Dendritic cell treated with granulocyte-macrophage colony-stimulating factor and Interleukin-4, amounts not matched to agents 40 ng/mL and 50 ng/mL, for 4 days (primary cell): ENCODE data around the gene DCLRE1A.
"Not testable (repeated sequence)": the region's sequence is repeated elsewhere in the genome, so short reads cannot be mapped to it uniquely, and the experiment has no call there.

ENCODE experiments used
- H3K27ac Mint-ChIP-seq: one replicate; pipeline ENCODE4 v1.8.0; 2022; ENCODE audit warnings: mild to moderate bottlenecking, mixed read lengths
- H3K27me3 Mint-ChIP-seq: one replicate; pipeline ENCODE4 v1.8.0; 2022; ENCODE audit warnings: mild to moderate bottlenecking, mixed read lengths
- H3K36me3 Mint-ChIP-seq: one replicate; pipeline ENCODE4 v1.8.0; 2022; ENCODE audit warnings: low read depth, mixed read lengths
- H3K4me1 Mint-ChIP-seq: one replicate; pipeline ENCODE4 v1.8.0; 2022; ENCODE audit warnings: low read depth, mixed read lengths
- H3K4me3 Mint-ChIP-seq: one replicate; pipeline ENCODE4 v1.8.0; 2022; ENCODE audit warnings: mild to moderate bottlenecking, moderate library complexity, mixed read lengths
- H3K9me3 Mint-ChIP-seq: one replicate; pipeline ENCODE4 v1.8.0; 2022; ENCODE audit warnings: mixed read lengths
- intact Hi-C: fragments of 100-400 bp; cut with micrococcal nuclease; formaldehyde crosslinking; loops from one replicate; pipeline ENCODE4 v1.15.0; 2022

The DCLRE1A gene

GRCh38 chr10:113846036-113846435 lies 7.8 kb downstream of the DCLRE1A start:
- no peak overlapping the region for H3K27ac Mint-ChIP-seq
- H3K36me3 Mint-ChIP-seq = no peaks in the 10 kb centered on the region
- H3K27me3 Mint-ChIP-seq = no peaks in the 10 kb centered on the region
- H3K9me3 Mint-ChIP-seq = no peaks in the 10 kb centered on the region
- H3K4me1 Mint-ChIP-seq = peaks cover 13% of the 10 kb centered on the region
- intact Hi-C loops = no loop called here
- no peak overlapping the region for H3K4me3 Mint-ChIP-seq

- H3K27me3 Mint-ChIP-seq = no peaks in the 10 kb centered on the region
- no peaks in the 10 kb centered on the region for H3K36me3 Mint-ChIP-seq
- intact Hi-C loops = no loop called here
- H3K4me1 Mint-ChIP-seq = peaks cover 13% of the 10 kb centered on the region
- H3K4me3 Mint-ChIP-seq = no peak overlapping the region
- no peaks in the 10 kb centered on the region for H3K9me3 Mint-ChIP-seq
- H3K27ac Mint-ChIP-seq = no peak overlapping the region
These were observed 9.9 kb downstream of the DCLRE1A start for GRCh38 chr10:113843972-113844485.

- H3K4me1 Mint-ChIP-seq = peaks cover 7% of the 10 kb centered on the region
- H3K27me3 Mint-ChIP-seq = no peaks in the 10 kb centered on the region
- no peak overlapping the region for H3K27ac Mint-ChIP-seq
- H3K9me3 Mint-ChIP-seq = no peaks in the 10 kb centered on the region
- no peaks in the 10 kb centered on the region for H3K36me3 Mint-ChIP-seq
- intact Hi-C loops = no loop called here
- H3K4me3 Mint-ChIP-seq = no peak overlapping the region
These were observed 11.7 kb downstream of the DCLRE1A start for GRCh38 chr10:113842171-113842570.

DNA sequence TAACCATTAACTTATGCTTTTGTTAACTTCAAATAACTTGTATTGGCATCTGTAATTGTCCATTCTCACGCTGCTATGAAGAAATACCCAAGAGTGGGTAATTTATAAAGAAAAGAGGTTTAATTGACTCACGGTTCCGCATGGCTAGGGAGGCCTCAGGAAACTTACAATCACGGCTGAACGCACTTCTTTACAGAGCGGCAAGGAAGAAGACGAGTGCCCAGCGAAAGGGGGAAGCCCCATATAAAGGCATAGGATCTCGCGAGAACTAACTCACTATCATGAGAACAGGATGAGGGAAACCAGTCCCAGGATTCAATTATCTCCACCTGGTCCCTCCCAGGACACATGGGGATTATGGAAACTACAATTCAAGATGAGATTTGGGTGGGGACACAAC lies 25.3 kb downstream of the DCLRE1A start:
- H3K4me1 Mint-ChIP-seq, H3K4me3 Mint-ChIP-seq, H3K9me3 Mint-ChIP-seq, H3K27me3 Mint-ChIP-seq, H3K36me3 Mint-ChIP-seq, H3K27ac Mint-ChIP-seq, intact Hi-C loops: not testable (repeated sequence)

GRCh38 chr10:113825791-113826190 lies 28.1 kb downstream of the DCLRE1A start:
- no peaks in the 10 kb centered on the region for H3K27me3 Mint-ChIP-seq
- no peaks in the 10 kb centered on the region for H3K9me3 Mint-ChIP-seq
- intact Hi-C loops = no loop called here
- H3K27ac Mint-ChIP-seq = no peak overlapping the region
- no peak overlapping the region for H3K4me3 Mint-ChIP-seq
- H3K36me3 Mint-ChIP-seq = no peaks in the 10 kb centered on the region
- no peaks in the 10 kb centered on the region for H3K4me1 Mint-ChIP-seq

- Mint-ChIP-seq H3K27me3 (no peaks in the 10 kb centered on the region), H3K27ac (no peak overlapping the region), H3K4me3 (no peak overlapping the region), H3K36me3 (no peaks in the 10 kb centered on the region), H3K4me1 (no peaks in the 10 kb centered on the region), H3K9me3 (no peaks in the 10 kb centered on the region)
- intact Hi-C loops = no loop called here
These were observed 30.5 kb downstream of the DCLRE1A start for GRCh38 chr10:113823389-113823788.

GRCh38 chr10:113822174-113822573 lies 31.7 kb downstream of the DCLRE1A start:
- no peaks in the 10 kb centered on the region for H3K9me3 Mint-ChIP-seq
- H3K4me1 Mint-ChIP-seq = no peaks in the 10 kb centered on the region
- no peak overlapping the region for H3K4me3 Mint-ChIP-seq
- H3K27ac Mint-ChIP-seq = no peak overlapping the region
- no peaks in the 10 kb centered on the region for H3K36me3 Mint-ChIP-seq
- intact Hi-C loops = no loop called here
- no peaks in the 10 kb centered on the region for H3K27me3 Mint-ChIP-seq

- H3K36me3 Mint-ChIP-seq, H3K4me1 Mint-ChIP-seq, H3K9me3 Mint-ChIP-seq, H3K27ac Mint-ChIP-seq, H3K27me3 Mint-ChIP-seq, H3K4me3 Mint-ChIP-seq, intact Hi-C loops: not testable (repeated sequence)
These were observed 32.6 kb downstream of the DCLRE1A start for GRCh38 chr10:113821306-113821705.

DNA sequence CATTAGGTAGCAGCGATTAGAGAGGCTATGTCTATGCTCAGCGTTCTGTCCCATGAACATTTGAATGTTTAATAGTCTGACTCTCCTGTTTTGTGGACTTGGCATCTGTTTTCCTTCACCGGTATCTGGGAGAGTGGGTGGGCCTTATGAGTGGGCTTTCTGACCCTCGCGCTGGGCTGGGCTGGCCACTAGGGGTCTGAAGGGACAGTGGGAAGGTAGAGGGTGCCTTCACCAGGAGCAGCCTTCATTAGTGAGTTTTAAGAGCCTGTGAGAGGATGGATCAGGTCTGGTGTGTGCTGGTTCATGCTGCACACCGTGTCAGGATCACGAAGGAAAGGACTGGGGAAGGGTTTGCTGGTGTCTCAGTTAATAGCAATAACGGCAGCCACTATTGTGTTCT lies 33.4 kb downstream of the DCLRE1A start:
- intact Hi-C loops = no loop called here
- H3K9me3 Mint-ChIP-seq = no peaks in the 10 kb centered on the region
- no peaks in the 10 kb centered on the region for H3K27me3 Mint-ChIP-seq
- H3K4me3 Mint-ChIP-seq = no peak overlapping the region
- H3K36me3 Mint-ChIP-seq = no peaks in the 10 kb centered on the region
- no peaks in the 10 kb centered on the region for H3K4me1 Mint-ChIP-seq
- H3K27ac Mint-ChIP-seq = no peak overlapping the region

GRCh38 chr10:113819989-113820388 lies 33.9 kb downstream of the DCLRE1A start:
- H3K27ac Mint-ChIP-seq = no peak overlapping the region
- intact Hi-C loops = no loop called here

GRCh38 chr10:113814700-113815099 lies 39.2 kb downstream of the DCLRE1A start:
- H3K4me1 Mint-ChIP-seq, H3K36me3 Mint-ChIP-seq, H3K27me3 Mint-ChIP-seq, H3K27ac Mint-ChIP-seq, H3K9me3 Mint-ChIP-seq, intact Hi-C loops, H3K4me3 Mint-ChIP-seq: not testable (repeated sequence)

More at GRCh38 chr10:113819989-113820388, 33.9 kb downstream of the DCLRE1A start:
- Mint-ChIP-seq H3K27me3 (no peaks in the 10 kb centered on the region), H3K9me3 (no peaks in the 10 kb centered on the region), H3K36me3 (no peaks in the 10 kb centered on the region), H3K4me1 (no peaks in the 10 kb centered on the region), H3K4me3 (no peak overlapping the region)

DNA sequence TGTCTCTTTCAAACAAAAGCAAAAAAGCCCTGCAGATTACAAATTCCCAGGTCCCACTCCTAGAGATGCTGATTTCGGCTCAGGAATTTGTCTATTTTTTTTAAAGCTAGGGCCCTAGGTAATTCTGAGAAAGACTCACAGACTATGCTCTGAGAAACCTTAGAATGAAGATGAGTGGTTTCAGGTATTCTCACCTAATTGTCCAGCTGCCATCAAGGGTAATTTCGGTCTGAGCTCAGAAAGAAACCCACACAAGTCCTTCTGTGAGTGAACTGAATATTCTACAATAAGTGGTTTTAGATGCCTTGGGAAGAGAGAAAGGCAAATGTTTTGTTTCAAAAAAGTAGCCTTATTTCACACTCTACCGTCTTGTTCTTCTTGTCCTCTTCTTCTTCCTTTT lies 45.7 kb downstream of the DCLRE1A start:
- Mint-ChIP-seq H3K36me3 (no peaks in the 10 kb centered on the region), H3K9me3 (no peaks in the 10 kb centered on the region), H3K4me1 (peaks cover 8% of the 10 kb centered on the region), H3K27ac (no peak overlapping the region), H3K27me3 (peaks cover 8% of the 10 kb centered on the region), H3K4me3 (no peak overlapping the region)
- intact Hi-C loops = no loop called here

GRCh38 chr10:113806503-113806902 lies 47.4 kb downstream of the DCLRE1A start:
- H3K36me3 Mint-ChIP-seq = no peaks in the 10 kb centered on the region

DNA sequence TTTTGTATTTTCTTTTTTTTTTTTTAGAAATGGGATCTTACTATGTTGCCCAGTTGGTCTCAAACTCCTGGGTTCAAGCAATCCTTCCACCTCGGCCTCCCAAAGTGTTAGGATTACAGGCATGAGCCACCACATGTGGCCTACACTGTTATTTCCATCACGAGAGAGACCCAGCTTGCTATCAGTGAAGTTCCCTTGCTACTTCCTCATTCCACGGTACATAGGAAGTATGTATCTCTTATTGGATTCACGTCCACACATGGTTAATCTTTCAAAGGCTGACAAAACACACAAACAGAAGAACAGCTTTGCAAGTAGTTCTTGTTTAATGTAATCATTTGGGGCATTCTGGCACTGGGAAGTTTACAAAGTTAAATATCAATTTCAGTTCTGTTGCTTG lies 50.9 kb downstream of the DCLRE1A start:
- H3K36me3 Mint-ChIP-seq = no peaks in the 10 kb centered on the region
- no peak overlapping the region for H3K4me3 Mint-ChIP-seq
- no peak overlapping the region for H3K27ac Mint-ChIP-seq
- H3K27me3 Mint-ChIP-seq = peaks cover 6% of the 10 kb centered on the region
- H3K9me3 Mint-ChIP-seq = no peaks in the 10 kb centered on the region
- peaks cover 7% of the 10 kb centered on the region for H3K4me1 Mint-ChIP-seq
- intact Hi-C loops = no loop called here

More at GRCh38 chr10:113806503-113806902, 47.4 kb downstream of the DCLRE1A start:
- intact Hi-C loops = no loop called here
- H3K4me3 Mint-ChIP-seq = no peak overlapping the region
- H3K27ac Mint-ChIP-seq = no peak overlapping the region
- peaks cover 6% of the 10 kb centered on the region for H3K27me3 Mint-ChIP-seq
- H3K9me3 Mint-ChIP-seq = no peaks in the 10 kb centered on the region
- H3K4me1 Mint-ChIP-seq = peaks cover 13% of the 10 kb centered on the region

DNA sequence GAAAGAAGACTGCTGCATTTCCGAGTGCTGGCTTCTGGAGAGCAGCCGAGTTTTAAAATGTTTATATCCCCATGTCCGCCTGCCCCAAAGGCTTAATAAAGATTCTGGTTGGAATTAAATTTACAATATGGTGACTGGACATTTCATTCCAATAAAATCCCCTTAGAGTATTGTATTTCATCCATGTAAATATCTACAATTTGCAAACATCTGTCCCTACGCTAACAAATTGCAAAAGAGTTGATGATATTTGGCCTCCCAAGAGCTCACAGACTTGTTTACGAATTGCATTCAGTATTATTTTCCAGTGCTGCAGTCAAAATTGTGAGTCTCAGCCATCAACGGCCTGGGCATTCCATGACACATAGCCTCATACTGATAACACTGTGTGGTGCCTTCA lies 52.3 kb downstream of the DCLRE1A start:
- Mint-ChIP-seq H3K27me3 (peaks cover 8% of the 10 kb centered on the region), H3K27ac (no peak overlapping the region), H3K4me3 (no peak overlapping the region), H3K36me3 (no peaks in the 10 kb centered on the region), H3K4me1 (peaks cover 7% of the 10 kb centered on the region), H3K9me3 (no peaks in the 10 kb centered on the region)
- intact Hi-C loops = no loop called here
